ENCODE results near the gene LAMB2. TPM values are rescaled to one million over a fixed set of nuclear protein-coding genes. Genes with fewer than 3 reads are reported as not detected.
A peak's percentile ranks its signal among the peaks of the same experiment; 100 is the strongest.

Gene LAMB2
- total RNA-seq, 2 donors from 2014 or later: 1,056 to 1,180 TPM

GRCh38 chr3:49158792-49159191, 25.9 kb upstream of the LAMB2 start:
- Histone ChIP-seq H3K4me1 (no peaks in the 10 kb centered on the region), H3K4me3 (no peak overlapping the region), H3K9me3 (no peaks in the 10 kb centered on the region), H3K27me3 (no peaks in the 10 kb centered on the region), H3K27ac (no peak overlapping the region), H3K36me3 (peaks cover 12% of the 10 kb centered on the region)
- DNase-seq (ENCODE audit: low spot score): no peak
- TF ChIP-seq CTCF (IDR thresholded peaks at IDR 0.05): no peak

- no peaks in the 10 kb centered on the region for H3K4me1 ChIP-seq
- no peak for DNase-seq (ENCODE audit: low spot score)
Observed at GRCh38 chr3:49158103-49158709, 25.4 kb upstream of the LAMB2 start.

GRCh38 chr3:49157289-49157688, 24.4 kb upstream of the LAMB2 start:
- no peak for DNase-seq (ENCODE audit: low spot score)
- H3K4me3 ChIP-seq: no peak overlapping the region
- no peaks in the 10 kb centered on the region for H3K9me3 ChIP-seq
- H3K27ac ChIP-seq: no peak overlapping the region
- no peaks in the 10 kb centered on the region for H3K4me1 ChIP-seq
- no peak for TF ChIP-seq CTCF (IDR thresholded peaks at IDR 0.05)
- no peaks in the 10 kb centered on the region for H3K27me3 ChIP-seq
- H3K36me3 ChIP-seq: no peaks in the 10 kb centered on the region

More at GRCh38 chr3:49158103-49158709, 25.4 kb upstream of the LAMB2 start:
- Histone ChIP-seq H3K4me3 (no peak overlapping the region), H3K36me3 (peaks cover 6% of the 10 kb centered on the region), H3K9me3 (no peaks in the 10 kb centered on the region), H3K27ac (no peak overlapping the region), H3K27me3 (no peaks in the 10 kb centered on the region)
- TF ChIP-seq CTCF (IDR thresholded peaks at IDR 0.05): peak in 1 of 2 donors; percentile 33

GRCh38 chr3:49153349-49153912, 20.6 kb upstream of the LAMB2 start:
- no peaks in the 10 kb centered on the region for H3K4me1 ChIP-seq
- no peak for DNase-seq (ENCODE audit: low spot score)
- TF ChIP-seq CTCF (IDR thresholded peaks at IDR 0.05): no peak

GRCh38 chr3:49151610-49152009, 18.8 kb upstream of the LAMB2 start:
- Histone ChIP-seq H3K4me3 (no peak overlapping the region), H3K4me1 (no peaks in the 10 kb centered on the region), H3K36me3 (no peaks in the 10 kb centered on the region), H3K9me3 (no peaks in the 10 kb centered on the region), H3K27ac (no peak overlapping the region), H3K27me3 (no peaks in the 10 kb centered on the region)
- no peak for TF ChIP-seq CTCF (IDR thresholded peaks at IDR 0.05)
- no peak for DNase-seq (ENCODE audit: low spot score)

More at GRCh38 chr3:49153349-49153912, 20.6 kb upstream of the LAMB2 start:
- H3K27ac ChIP-seq: no peak overlapping the region
- no peaks in the 10 kb centered on the region for H3K9me3 ChIP-seq
- no peak overlapping the region for H3K4me3 ChIP-seq
- no peaks in the 10 kb centered on the region for H3K36me3 ChIP-seq
- no peaks in the 10 kb centered on the region for H3K27me3 ChIP-seq

GRCh38 chr3:49148159-49148558, 15.3 kb upstream of the LAMB2 start:
- Histone ChIP-seq H3K9me3 (no peaks in the 10 kb centered on the region), H3K36me3 (no peaks in the 10 kb centered on the region), H3K27me3 (no peaks in the 10 kb centered on the region), H3K27ac (no peak overlapping the region), H3K4me1 (no peaks in the 10 kb centered on the region), H3K4me3 (no peak overlapping the region)
- DNase-seq (ENCODE audit: low spot score): no peak
- no peak for TF ChIP-seq CTCF (IDR thresholded peaks at IDR 0.05)

Measured in right atrium auricular region (tissue), 2 donors.